Smooth muscle cell (in vitro differentiated cells): ENCODE results near the gene HTR2C. TPM values are rescaled to one million over a fixed set of nuclear protein-coding genes. Genes with fewer than 3 reads are reported as not detected.
"Not testable (repeated sequence)": the region's sequence is repeated elsewhere in the genome, so short reads cannot be mapped to it uniquely, and the experiment has no call there.

Experiments used
- DNase-seq: peaks from one replicate; lab custom pipeline; 2025; ENCODE audit not compliant: unreplicated experiment; lab: John Stamatoyannopoulos, UW
- H2AFZ ChIP-seq: fragments of 200-600 bp; sonication (generic); 2 replicates; pipeline ENCODE4 v1.6.0; 2016; ENCODE audit warnings: antibody characterized with exemption, low read depth, mild to moderate bottlenecking
- H3F3A ChIP-seq: fragments of 200-600 bp; sonication (generic); 2 replicates; pipeline ENCODE4 v1.6.0; 2017; ENCODE audit warnings: antibody characterized with exemption, low read depth
- H3K27ac ChIP-seq: fragments of 200-600 bp; sonication (generic); 2 replicates; pipeline ENCODE4 v1.5.1; 2016; ENCODE audit warnings: low read depth, mild to moderate bottlenecking
- H3K27me3 ChIP-seq: fragments of 200-600 bp; sonication (generic); 2 replicates; pipeline ENCODE4 v1.6.1; 2016; ENCODE audit warnings: low read depth, mild to moderate bottlenecking
- H3K36me3 ChIP-seq: fragments of 200-600 bp; sonication (generic); 2 replicates; pipeline ENCODE4 v1.5.1; 2016; ENCODE audit warnings: low read depth
- H3K4me1 ChIP-seq: fragments of 200-600 bp; sonication (generic); 2 replicates; pipeline ENCODE4 v1.5.1; 2016; ENCODE audit warnings: low read depth
- H3K4me2 ChIP-seq: fragments of 200-600 bp; sonication (generic); 2 replicates; pipeline ENCODE4 v1.6.0; 2016; ENCODE audit warnings: mild to moderate bottlenecking
- H3K4me3 ChIP-seq: fragments of 200-600 bp; sonication (generic); 2 replicates; pipeline ENCODE4 v1.5.1; 2016; ENCODE audit warnings: mild to moderate bottlenecking
- H3K79me2 ChIP-seq: fragments of 200-600 bp; sonication (generic); 2 replicates; pipeline ENCODE4 v1.6.0; 2016; ENCODE audit warnings: low read depth, mild to moderate bottlenecking
- H3K9ac ChIP-seq: fragments of 200-600 bp; sonication (generic); 2 replicates; pipeline ENCODE4 v1.6.0; 2016; ENCODE audit warnings: low read depth
- H3K9me3 ChIP-seq: fragments of 200-600 bp; sonication (generic); replicated peaks from 2 replicates; pipeline ENCODE4 v1.5.1; 2016; ENCODE audit warnings: low read depth
- H4K20me1 ChIP-seq: fragments of 200-600 bp; sonication (generic); 2 replicates; pipeline ENCODE4 v1.6.0; 2016; ENCODE audit warnings: low read depth
- CTCF ChIP-seq: fragments of 200-600 bp; sonication (generic); IDR thresholded peaks from 2 replicates; pipeline ENCODE4 v1.5.1; 2017; ENCODE audit warnings: borderline replicate concordance, mild to moderate bottlenecking, antibody characterized with exemption; ENCODE audit not compliant: insufficient read depth, poor library complexity, severe bottlenecking
- WGBS: methylation state at CpG from one replicate; pipeline ENCODE4 v1.1.7; 2016; ENCODE audit warnings: low lambda C conversion rate; 5-methylcytosine and 5-hydroxymethylcytosine counted together
- polyA plus RNA-seq: library from polyadenylated mRNA; unstranded; fragments of >200 nt; fragmentation: Nextera tagmentation; extraction: Ambion mirVana; gene quantifications from 2 replicates; pipeline ENCODE4 v1.2.1, GENCODE V29; 2016
- total RNA-seq: library from RNA; depleted of rRNA; stranded (reverse); fragments of >200 nt; gene quantifications from 2 replicates; pipeline ENCODE4 v1.2.3, GENCODE V29; 2014

Gene HTR2C
- total and polyA plus RNA-seq, 2 experiments from 2014 or later, result 0.09 to 0.19 TPM

- peak overlapping the region; percentile 61 for H3K4me2 ChIP-seq
These were observed 341.0 kb downstream of the HTR2C start for GRCh38 chrX:114924856-114925255.

GRCh38 chrX:114930227-114930626 is 346.3 kb downstream of the HTR2C start:
- Histone ChIP-seq H3K9me3 (no peaks in the 10 kb centered on the region), H3K27ac (no peak overlapping the region), H3K4me1 (peaks cover 8% of the 10 kb centered on the region), H2AFZ (no peak overlapping the region), H3K36me3 (no peaks in the 10 kb centered on the region), H3K4me3 (no peak overlapping the region), H3F3A (no peaks in the 10 kb centered on the region), H3K27me3 (no peaks in the 10 kb centered on the region), H4K20me1 (no peaks in the 10 kb centered on the region), H3K9ac (no peak overlapping the region), H3K79me2 (no peaks in the 10 kb centered on the region), H3K4me2 (no peak overlapping the region)
- DNase-seq, result no peak
- no peak for TF ChIP-seq CTCF

More at GRCh38 chrX:114924856-114925255, 341.0 kb downstream of the HTR2C start:
- Histone ChIP-seq H4K20me1 (no peaks in the 10 kb centered on the region), H3K4me1 (peaks cover 22% of the 10 kb centered on the region), H3K27ac (peak overlapping the region; percentile 67), H3K27me3 (no peaks in the 10 kb centered on the region), H2AFZ (no peak overlapping the region), H3K4me3 (peak overlapping the region; percentile 4), H3F3A (peaks cover 5% of the 10 kb centered on the region), H3K79me2 (no peaks in the 10 kb centered on the region), H3K9ac (no peak overlapping the region), H3K9me3 (no peaks in the 10 kb centered on the region), H3K36me3 (no peaks in the 10 kb centered on the region)
- no peak for TF ChIP-seq CTCF
- DNase-seq, result no peak

- Histone ChIP-seq H2AFZ (no peak overlapping the region), H3K4me2 (no peak overlapping the region), H3K27me3 (no peaks in the 10 kb centered on the region), H3K27ac (no peak overlapping the region), H3K79me2 (no peaks in the 10 kb centered on the region), H3K4me3 (no peak overlapping the region), H4K20me1 (no peaks in the 10 kb centered on the region), H3K36me3 (no peaks in the 10 kb centered on the region), H3K4me1 (no peaks in the 10 kb centered on the region), H3F3A (no peaks in the 10 kb centered on the region), H3K9me3 (no peaks in the 10 kb centered on the region), H3K9ac (no peak overlapping the region)
- no peak for TF ChIP-seq CTCF
- no peak for DNase-seq
- WGBS, result 100% methylated on average over 1 of the region's 1 CpG
These were observed 348.7 kb downstream of the HTR2C start for GRCh38 chrX:114932550-114932949.

GRCh38 chrX:114933291-114933690 is 349.4 kb downstream of the HTR2C start:
- not testable (repeated sequence) for H3K4me3 ChIP-seq, H3K27me3 ChIP-seq, H2AFZ ChIP-seq, H3K9me3 ChIP-seq, H3K4me1 ChIP-seq, H4K20me1 ChIP-seq, H3K27ac ChIP-seq, H3K4me2 ChIP-seq, H3K36me3 ChIP-seq, H3K9ac ChIP-seq, DNase-seq, H3K79me2 ChIP-seq, H3F3A ChIP-seq
- 90% methylated on average over 2 of the region's 2 CpGs for WGBS

GRCh38 chrX:114937090-114937489 is 353.2 kb downstream of the HTR2C start:
- not testable (repeated sequence) for H3K27me3 ChIP-seq, H3K9ac ChIP-seq, H3K79me2 ChIP-seq, H2AFZ ChIP-seq, H4K20me1 ChIP-seq, H3F3A ChIP-seq, H3K4me2 ChIP-seq, DNase-seq, H3K27ac ChIP-seq, H3K4me1 ChIP-seq, H3K36me3 ChIP-seq, H3K9me3 ChIP-seq, H3K4me3 ChIP-seq
- 94% methylated on average over 3 of the region's 3 CpGs for WGBS
